ENCODE measurements around the gene CLIC5. TPM values are rescaled to one million over a fixed set of nuclear protein-coding genes. Genes with fewer than 3 reads are reported as not detected.

Gene CLIC5
- total and polyA plus RNA-seq, 2 of the 8 experiments (the other 6 are each of a cell fraction or from before 2014, with no cell fraction given) = 0.12 to 0.15 TPM

GRCh38 chr6:45970326-45970725, 45.3 kb downstream of the CLIC5 start:
- no peak for FAIRE-seq
- TF ChIP-seq CTCF (IDR thresholded peaks at IDR 0.05; ENCODE audit: control extremely low read depth in 1 of 3, insufficient read depth in 1 of 3, low read depth in 1 of 3, low read length in 3 of 3) (no peak), JUND (IDR thresholded peaks at IDR 0.05; ENCODE audit: low read length) (no peak), NRF1 (IDR thresholded peaks at IDR 0.05; ENCODE audit: low read depth, low read length) (no peak), CEBPB (IDR thresholded peaks at IDR 0.05; ENCODE audit: low read depth, low read length) (no peak), SIRT6 (IDR thresholded peaks at IDR 0.05; ENCODE audit: low read length) (no peak), GTF2F1 (IDR thresholded peaks at IDR 0.05; ENCODE audit: borderline replicate concordance, low read depth, low read length) (no peak), ZNF274 (IDR thresholded peaks at IDR 0.05; ENCODE audit: borderline replicate concordance, extremely low read depth, low read length) (no peak), POU5F1 (IDR thresholded peaks at IDR 0.05; ENCODE audit: low read depth, low read length) (no peak), NANOG (IDR thresholded peaks at IDR 0.05; ENCODE audit: insufficient read depth, low read depth, low read length, poor library complexity, severe bottlenecking) (no peak), SRF (IDR thresholded peaks at IDR 0.05; ENCODE audit: low read depth, low read length) (no peak), CREB1 (IDR thresholded peaks at IDR 0.05) (no peak), CHD2 (IDR thresholded peaks at IDR 0.05; ENCODE audit: low read length) (no peak), EZH2 (IDR thresholded peaks at IDR 0.05; ENCODE audit: low read depth, low read length, severe bottlenecking) (no peak)

More at GRCh38 chr6:45970326-45970725, 45.3 kb downstream of the CLIC5 start:
- Histone ChIP-seq H4K91ac (replicated peaks; ENCODE audit: insufficient read length, low read length) (no peak overlapping the region), H3K9ac (replicated peaks in 1 of 4; ENCODE audit: extremely low read depth in 1 of 4, low read depth in 3 of 4, low read length in 3 of 4) (no peak overlapping the region), H2AK5ac (ENCODE audit: low read depth, low read length) (no peak overlapping the region), H3K27me3 (replicated peaks in 1 of 4; ENCODE audit: control insufficient read depth in 3 of 4, extremely low read depth in 1 of 4, insufficient read depth in 3 of 4, low read length in 3 of 4) (no peaks in the 10 kb centered on the region; a peak in 1 of 7 replicates), H3K79me2 (ENCODE audit: control insufficient read depth in 1 of 2, insufficient read depth in 2 of 2, low read length in 2 of 2) (no peaks in the 10 kb centered on the region), H3K56ac (replicated peaks; ENCODE audit: insufficient read length, low read depth, low read length) (no peak overlapping the region), H3K4me3 (ENCODE audit: extremely low read depth in 1 of 4, insufficient read depth in 2 of 4, low read depth in 3 of 4, low read length in 4 of 4) (no peak overlapping the region), H3K9me3 (ENCODE audit: insufficient read depth in 2 of 2, low read depth in 1 of 2, low read length in 1 of 2) (peaks cover 0 to 4% of the 10 kb centered on the region in 2 experiments; a peak in 1 of 4 replicates), H3K23me2 (ENCODE audit: low read depth, low read length) (no peaks in the 10 kb centered on the region), H3K4ac (replicated peaks; ENCODE audit: insufficient read length, low read depth, low read length) (no peak overlapping the region), H3K4me1 (replicated peaks in 1 of 4; ENCODE audit: control insufficient read depth in 3 of 4, insufficient read depth in 4 of 4, low read length in 3 of 4) (peaks cover 0 to 4% (median 2%) of the 10 kb centered on the region in 4 experiments; a peak in 3 of 7 replicates), H3K4me2 (ENCODE audit: insufficient read depth in 1 of 2, low read depth in 2 of 2, low read length in 2 of 2) (no peak overlapping the region), H4K5ac (ENCODE audit: insufficient read length, low read depth, low read length) (no peak overlapping the region), H3K23ac (ENCODE audit: insufficient read length) (no peak overlapping the region), H3K14ac (ENCODE audit: insufficient read length) (no peak overlapping the region), H3K36me3 (ENCODE audit: control insufficient read depth in 2 of 4, insufficient read depth in 4 of 4, low read length in 3 of 4) (no peaks in the 10 kb centered on the region), H3K27ac (ENCODE audit: low read depth, low read length) (no peak overlapping the region), H2AFZ (ENCODE audit: low read length) (no peak overlapping the region), H2BK20ac (ENCODE audit: low read length) (no peak overlapping the region), H2BK5ac (ENCODE audit: low read depth, low read length) (no peak overlapping the region), H4K8ac (ENCODE audit: extremely low read depth, insufficient read depth, low read length) (no peak overlapping the region), H2BK120ac (replicated peaks; ENCODE audit: low read depth, low read length) (no peak overlapping the region), H3K79me1 (ENCODE audit: low read depth, low read length) (no peaks in the 10 kb centered on the region), H3K18ac (ENCODE audit: extremely low read depth, low read length) (no peak overlapping the region), H2BK12ac (ENCODE audit: low read depth, low read length) (no peak overlapping the region), H2BK15ac (ENCODE audit: low read length) (no peak overlapping the region), H4K20me1 (replicated peaks in 1 of 2; ENCODE audit: control insufficient read depth in 1 of 2, insufficient read depth in 2 of 2, low read length in 2 of 2) (no peaks in the 10 kb centered on the region)
- ChIA-PET CTCF (ENCODE audit: partially characterized antibody) (interaction anchor here (0.9 kb wide), 1 partner anchor 21 kb away, joined by 4 read pairs; no protein-coding TSS in a partner anchor), POLR2A (ENCODE audit: partially characterized antibody) (no interaction called here)
- no peak for DNase-seq (ENCODE audit: low read depth in 1 of 2, low spot score in 2 of 2)
- WGBS, 2 experiments (ENCODE audit: extremely low coverage in 1 of 2, insufficient coverage in 1 of 2, insufficient read length in 1 of 2, insufficient replicate concordance in 2 of 2, low coverage in 1 of 2, low lambda C conversion rate in 2 of 2, missing lambda C conversion rate in 1 of 2) = 71% methylated on average over 2 of the region's 2 CpGs; no CpG with 5 or more reads in 1 of the 2 experiments

Measured in H1 (cell line).